Colonic mucosa (tissue), 4 donors: ENCODE measurements around the gene PCDH15. TPM values are rescaled to one million over a fixed set of nuclear protein-coding genes. Genes with fewer than 3 reads are reported as not detected.

Experiments
- DNase-seq: peaks from one replicate; pipeline ENCODE4 v3.0.0-alpha.2; 2020
- H3K27ac ChIP-seq: fragments of 200-600 bp; one replicate; pipeline ENCODE4 v1.8.0; 2021
- H3K27me3 ChIP-seq: fragments of 200-600 bp; one replicate; pipeline ENCODE4 v1.8.0; 2021
- H3K36me3 ChIP-seq: fragments of 200-600 bp; one replicate; pipeline ENCODE4 v1.8.0; 2021
- H3K4me1 ChIP-seq: fragments of 200-600 bp; one replicate; pipeline ENCODE4 v1.8.0; 2021; ENCODE audit warnings: mild to moderate bottlenecking
- H3K4me3 ChIP-seq: fragments of 200-600 bp; one replicate; pipeline ENCODE4 v1.8.0; 2021
- H3K9ac ChIP-seq, 2 donors: one replicate each; pipeline ENCODE4 v1.7.0; 2013; ENCODE audit warnings: control low read depth in 2 of 2, low read depth in 2 of 2, low read length in 2 of 2
- H3K9me3 ChIP-seq: fragments of 200-600 bp; one replicate; pipeline ENCODE4 v1.8.0; 2021
- CTCF ChIP-seq: fragments of 200-600 bp; IDR thresholded peaks from one replicate; pipeline ENCODE4 v1.8.0; 2022; ENCODE audit warnings: antibody characterized with exemption, mild to moderate bottlenecking
- intact Hi-C: fragments of 100-400 bp; cut with DNase I; formaldehyde crosslinking; loops from one replicate; pipeline ENCODE4 v1.14.1; 2022
- total RNA-seq, 2 donors: library from RNA; stranded (reverse); fragmentation: NEBNext Ultra II Directional in 1 of 2; extraction: Animal tissue kit (Norgen Biotek cat#: 25700) in 1 of 2; gene quantifications; one replicate each; pipeline ENCODE4 v1.2.1, GENCODE V29; 2021
- donor health status: healthy.
- donor health status: DM: no; HTN: no; CAD: no.
- donor health status: DM: no; HTN: no; CAD: no.

The PCDH15 gene
- total RNA-seq, 2 donors from 2014 or later, result not detected

- no peak overlapping the region for H3K9ac ChIP-seq
- no peak overlapping the region for H3K4me3 ChIP-seq
- H3K9me3 ChIP-seq, result no peaks in the 10 kb centered on the region
- no peaks in the 10 kb centered on the region for H3K4me1 ChIP-seq
- H3K36me3 ChIP-seq, result no peaks in the 10 kb centered on the region
- intact Hi-C loops, result no loop called here
- TF ChIP-seq CTCF, result no peak
- H3K27me3 ChIP-seq, result no peaks in the 10 kb centered on the region
- no peak overlapping the region for H3K27ac ChIP-seq
- DNase-seq, result no peak
Measured at GRCh38 chr10:54576541-54576940, 224.5 kb downstream of the PCDH15 start.

- Histone ChIP-seq H3K9ac (no peak overlapping the region), H3K9me3 (no peaks in the 10 kb centered on the region), H3K4me1 (no peaks in the 10 kb centered on the region), H3K4me3 (no peak overlapping the region), H3K27ac (no peak overlapping the region), H3K27me3 (no peaks in the 10 kb centered on the region), H3K36me3 (no peaks in the 10 kb centered on the region)
- TF ChIP-seq CTCF, result no peak
- intact Hi-C loops, result no loop called here
- no peak for DNase-seq
Measured at GRCh38 chr10:54559498-54559897, 241.5 kb downstream of the PCDH15 start.

- intact Hi-C loops, result no loop called here
- H3K27me3 ChIP-seq, result no peaks in the 10 kb centered on the region
- TF ChIP-seq CTCF, result no peak
- H3K9ac ChIP-seq, result no peak overlapping the region
- H3K4me3 ChIP-seq, result no peak overlapping the region
- DNase-seq, result no peak
- H3K4me1 ChIP-seq, result no peaks in the 10 kb centered on the region
- H3K27ac ChIP-seq, result no peak overlapping the region
- H3K9me3 ChIP-seq, result no peaks in the 10 kb centered on the region
- H3K36me3 ChIP-seq, result no peaks in the 10 kb centered on the region
Measured at GRCh38 chr10:54554028-54554427, 247.0 kb downstream of the PCDH15 start.

GRCh38 chr10:54550016-54550415 is 251.0 kb downstream of the PCDH15 start:
- H3K4me1 ChIP-seq, result no peaks in the 10 kb centered on the region
- H3K27me3 ChIP-seq, result no peaks in the 10 kb centered on the region
- intact Hi-C loops, result no loop called here
- no peak for DNase-seq
- H3K36me3 ChIP-seq, result no peaks in the 10 kb centered on the region
- no peaks in the 10 kb centered on the region for H3K9me3 ChIP-seq
- H3K4me3 ChIP-seq, result no peak overlapping the region
- TF ChIP-seq CTCF, result no peak
- H3K9ac ChIP-seq, result no peak overlapping the region
- no peak overlapping the region for H3K27ac ChIP-seq

GRCh38 chr10:54531296-54531695 is 269.7 kb downstream of the PCDH15 start:
- no peak for TF ChIP-seq CTCF

GRCh38 chr10:54530299-54530698 is 270.7 kb downstream of the PCDH15 start:
- intact Hi-C loops, result no loop called here
- no peaks in the 10 kb centered on the region for H3K4me1 ChIP-seq
- no peak overlapping the region for H3K27ac ChIP-seq
- TF ChIP-seq CTCF, result no peak
- no peak for DNase-seq
- H3K9ac ChIP-seq, result no peak overlapping the region
- H3K9me3 ChIP-seq, result no peaks in the 10 kb centered on the region
- no peak overlapping the region for H3K4me3 ChIP-seq
- H3K27me3 ChIP-seq, result no peaks in the 10 kb centered on the region
- no peaks in the 10 kb centered on the region for H3K36me3 ChIP-seq

More at GRCh38 chr10:54531296-54531695, 269.7 kb downstream of the PCDH15 start:
- Histone ChIP-seq H3K9me3 (no peaks in the 10 kb centered on the region), H3K9ac (no peak overlapping the region), H3K27me3 (no peaks in the 10 kb centered on the region), H3K27ac (no peak overlapping the region), H3K36me3 (no peaks in the 10 kb centered on the region), H3K4me3 (no peak overlapping the region), H3K4me1 (no peaks in the 10 kb centered on the region)
- no peak for DNase-seq
- intact Hi-C loops, result no loop called here
